Hematopoietic multipotent progenitor cell treated with erythropoietin and hydrocortisone succinate and interleukin-3 and kit ligand, for 4 days (in vitro differentiated cells): ENCODE results near the gene ATP6V1A.
"Not testable (repeated sequence)": the region's sequence is repeated elsewhere in the genome, so short reads cannot be mapped to it uniquely, and the experiment has no call there.

Experiments used
- DNase-seq: peaks from one replicate; pipeline ENCODE4 v3.0.0-alpha.2; 2015

ATP6V1A gene

GRCh38 chr3:113829576-113830354 is 82.9 kb downstream of the ATP6V1A start:
- DNase-seq = no peak

- DNase-seq = no peak
Observed at GRCh38 chr3:113831103-113831355, 84.2 kb downstream of the ATP6V1A start.

DNA sequence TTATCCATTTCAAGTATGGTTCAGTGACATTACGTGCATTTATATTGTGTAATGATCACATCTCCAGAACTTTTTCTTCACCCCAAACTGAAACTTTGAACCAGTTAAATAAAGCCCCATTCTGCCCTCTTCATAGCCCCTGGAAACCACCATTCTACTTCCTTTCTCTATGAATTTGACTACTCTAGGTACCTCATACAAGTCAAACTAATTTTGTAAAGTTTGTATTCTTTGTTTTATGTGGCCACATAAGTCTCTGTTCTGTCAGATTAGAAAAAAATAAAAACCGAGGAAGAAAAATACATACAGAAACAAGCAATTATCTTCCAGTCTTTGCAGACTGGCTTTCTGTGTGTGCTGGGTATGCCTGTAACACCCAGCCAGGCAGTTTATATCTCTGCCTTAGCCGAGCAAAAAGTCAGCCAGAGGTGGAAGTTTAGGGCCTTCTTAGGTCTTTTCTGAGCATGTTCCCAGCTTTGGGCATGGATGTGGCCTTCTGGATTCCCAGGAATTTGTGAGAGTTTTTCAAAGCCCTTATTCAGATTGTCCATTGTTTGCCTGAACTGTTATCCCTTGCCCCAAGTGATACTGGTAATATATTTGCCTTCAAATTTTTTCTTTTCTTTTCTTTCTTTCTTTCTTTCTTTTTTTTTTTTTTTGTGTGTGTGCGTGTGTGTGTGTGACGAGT is 85.8 kb downstream of the ATP6V1A start:
- DNase-seq = no peak

GRCh38 chr3:113834983-113835382 is 88.1 kb downstream of the ATP6V1A start:
- no peak for DNase-seq

DNA sequence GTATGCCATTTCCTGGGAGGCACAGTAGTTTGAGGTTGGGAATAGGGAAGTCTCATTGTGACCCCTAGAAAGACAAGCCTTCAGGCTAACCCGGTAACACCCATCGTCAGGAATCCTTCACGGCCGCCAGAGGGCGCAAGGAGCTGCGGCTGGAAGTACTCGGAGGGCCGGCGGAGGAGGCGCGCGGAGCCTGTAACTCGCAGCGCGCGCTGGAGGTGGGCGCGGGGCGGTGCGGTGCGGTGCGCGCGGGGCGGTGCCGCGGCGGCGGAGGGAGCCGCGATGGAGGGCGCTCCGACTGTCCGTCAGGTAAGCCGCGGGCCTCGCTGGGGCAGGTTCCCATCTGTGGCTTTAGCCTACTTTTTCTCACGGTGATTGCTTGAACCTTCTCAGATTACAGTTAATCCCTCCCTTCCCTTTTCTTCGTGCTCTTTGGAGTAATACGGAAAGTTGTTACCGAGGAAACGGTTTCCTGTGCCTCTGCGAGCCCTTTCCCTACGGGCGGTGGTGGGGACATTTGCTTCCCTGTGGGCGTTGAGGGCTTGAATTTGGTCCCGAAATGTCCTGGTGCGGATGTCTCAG is 91.9 kb downstream of the ATP6V1A start, which contains the start of gene GRAMD1C:
Gene GRAMD1C, plus strand, starts transcription at position 158 of the 579 bp plus-strand sequence. Its CDS starts 122 bp downstream, at position 280.
- peak; percentile 95 for DNase-seq

DNA sequence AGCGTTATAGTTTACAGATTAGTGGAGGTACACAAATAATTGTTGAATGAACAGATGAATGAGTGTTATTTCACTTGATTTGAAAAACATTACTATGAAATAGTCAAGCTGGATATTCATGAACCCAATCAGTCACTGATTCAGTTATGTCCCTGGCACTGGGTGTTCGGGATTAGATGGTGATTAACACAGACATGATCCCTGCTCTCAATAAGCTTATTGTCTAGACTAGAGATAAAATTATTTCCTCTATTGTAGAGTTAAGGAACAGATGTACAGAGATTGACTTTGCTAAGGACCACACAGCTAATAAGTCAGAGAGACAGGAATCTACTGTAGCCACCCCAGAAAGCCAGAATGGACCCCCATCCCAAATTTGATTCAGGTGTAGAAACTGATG is 92.7 kb downstream of the ATP6V1A start:
- no peak for DNase-seq

- peak; percentile 72 for DNase-seq
Observed at GRCh38 chr3:113844622-113845222, 97.9 kb downstream of the ATP6V1A start.

DNA sequence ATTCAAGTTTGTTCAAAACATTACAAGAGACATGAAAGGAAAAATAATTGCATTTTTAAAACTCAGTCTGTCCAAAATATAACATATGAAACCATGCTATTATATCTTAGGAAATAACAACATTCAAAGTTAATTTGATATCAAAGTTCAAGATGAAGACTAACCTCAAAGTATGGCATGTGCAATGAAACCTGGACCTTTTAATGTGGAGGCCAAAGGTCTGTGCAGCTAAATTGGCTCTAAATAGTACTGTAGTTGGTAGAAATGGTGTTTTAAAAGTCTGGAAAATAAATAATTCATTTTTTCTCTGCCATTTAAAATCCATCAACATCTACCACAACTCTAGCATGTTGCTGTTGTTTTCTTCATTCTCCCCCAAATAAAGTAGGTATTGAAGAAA is 100.4 kb downstream of the ATP6V1A start:
- DNase-seq = no peak

DNA sequence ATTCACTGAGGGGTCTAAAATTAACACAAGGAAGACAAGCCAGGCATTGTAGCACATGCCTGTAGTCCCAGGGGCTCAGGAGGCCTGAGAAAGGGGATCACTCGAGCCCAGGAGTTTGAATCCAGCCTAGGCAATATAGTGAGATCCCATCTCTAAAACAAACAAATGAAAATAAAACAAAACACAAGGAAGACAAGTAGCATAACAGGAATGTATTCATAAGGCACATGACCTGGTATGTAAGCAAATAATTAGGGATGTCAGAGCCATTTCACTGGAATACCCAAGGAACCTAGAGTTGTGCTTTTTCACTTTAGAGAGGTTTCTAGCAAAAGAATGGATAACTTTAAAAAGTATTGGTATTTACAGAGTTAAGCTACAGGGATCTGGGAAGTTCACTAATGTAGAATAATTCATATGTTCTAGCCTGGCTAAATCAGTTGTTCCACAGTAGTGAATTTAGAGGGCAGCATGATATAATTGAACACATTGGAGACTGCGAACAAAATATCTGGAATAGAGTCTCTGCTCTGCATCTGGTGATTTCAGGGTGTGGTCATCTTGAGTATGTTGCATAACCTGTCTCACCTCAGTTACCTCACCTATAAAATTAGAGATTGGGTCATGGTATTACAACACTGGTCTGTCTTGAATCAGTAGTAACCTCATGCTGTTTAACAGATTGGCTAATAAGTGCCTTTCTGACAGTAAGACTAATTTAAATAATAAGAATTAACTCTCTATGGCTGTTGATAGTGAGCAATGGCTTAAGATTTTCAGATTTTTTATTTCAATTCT is 101.0 kb downstream of the ATP6V1A start:
- DNase-seq = no peak

DNA sequence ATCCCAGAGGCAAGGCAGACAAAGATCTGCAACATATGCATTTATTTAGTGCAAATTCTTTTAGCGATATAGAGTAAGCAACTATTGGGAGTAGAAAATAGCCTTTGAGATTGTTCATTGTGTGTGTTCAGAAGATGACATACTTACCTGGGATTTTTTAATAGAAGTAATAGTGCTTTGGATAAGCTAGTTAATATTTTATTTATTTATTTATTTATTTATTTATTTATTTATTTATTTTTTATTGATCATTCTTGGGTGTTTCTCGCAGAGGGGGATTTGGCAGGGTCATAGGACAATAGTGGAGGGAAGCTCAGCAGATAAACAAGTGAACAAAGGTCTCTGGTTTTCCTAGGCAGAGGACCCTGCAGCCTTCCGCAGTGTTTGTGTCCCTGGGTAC is 102.2 kb downstream of the ATP6V1A start:
- not testable (repeated sequence) for DNase-seq

GRCh38 chr3:113849841-113850240 is 103.0 kb downstream of the ATP6V1A start:
- not testable (repeated sequence) for DNase-seq

GRCh38 chr3:113850391-113850790 is 103.6 kb downstream of the ATP6V1A start:
- DNase-seq = not testable (repeated sequence)

GRCh38 chr3:113852506-113852905 is 105.7 kb downstream of the ATP6V1A start:
- no peak for DNase-seq
